ENCODE data around the gene AP1S3. TPM values are rescaled to one million over a fixed set of nuclear protein-coding genes. Genes with fewer than 3 reads are reported as not detected.

Gene AP1S3
- total RNA-seq, 1 experiment from 2014 or later = 185 TPM

DNA sequence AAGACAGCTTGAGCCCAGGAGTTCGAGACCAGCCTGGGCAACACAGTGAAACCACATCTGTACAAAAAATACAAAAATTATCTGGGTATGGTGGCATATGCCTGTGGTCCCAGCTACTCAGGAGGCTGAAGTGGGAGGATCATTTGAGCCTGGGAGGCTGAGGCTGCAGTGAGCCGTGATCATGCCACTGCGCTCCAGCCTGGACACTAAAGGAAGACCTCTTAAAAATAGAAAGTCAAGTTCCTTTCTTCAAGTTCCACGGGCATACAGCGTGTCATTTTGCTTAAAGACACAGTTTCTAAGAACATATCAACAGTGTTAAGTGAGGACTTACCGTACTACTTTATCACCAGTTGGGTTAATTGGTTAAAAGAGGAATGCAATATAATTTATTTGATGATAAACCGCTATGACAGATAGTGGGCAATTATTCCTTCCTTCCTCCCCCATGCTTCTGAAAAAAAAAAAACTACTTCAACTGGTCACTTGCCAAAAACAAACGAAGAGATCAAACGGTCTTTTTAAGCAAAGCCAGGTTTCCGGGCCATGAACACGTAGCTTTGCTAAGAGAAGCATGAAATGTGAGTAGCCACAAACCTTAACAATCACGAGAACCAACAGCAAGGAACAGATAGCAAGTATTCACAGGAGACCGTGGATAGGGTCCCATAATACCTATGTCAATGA lies 21.4 kb downstream of the AP1S3 start (continued):
- TF ChIP-seq, protein P1, sequence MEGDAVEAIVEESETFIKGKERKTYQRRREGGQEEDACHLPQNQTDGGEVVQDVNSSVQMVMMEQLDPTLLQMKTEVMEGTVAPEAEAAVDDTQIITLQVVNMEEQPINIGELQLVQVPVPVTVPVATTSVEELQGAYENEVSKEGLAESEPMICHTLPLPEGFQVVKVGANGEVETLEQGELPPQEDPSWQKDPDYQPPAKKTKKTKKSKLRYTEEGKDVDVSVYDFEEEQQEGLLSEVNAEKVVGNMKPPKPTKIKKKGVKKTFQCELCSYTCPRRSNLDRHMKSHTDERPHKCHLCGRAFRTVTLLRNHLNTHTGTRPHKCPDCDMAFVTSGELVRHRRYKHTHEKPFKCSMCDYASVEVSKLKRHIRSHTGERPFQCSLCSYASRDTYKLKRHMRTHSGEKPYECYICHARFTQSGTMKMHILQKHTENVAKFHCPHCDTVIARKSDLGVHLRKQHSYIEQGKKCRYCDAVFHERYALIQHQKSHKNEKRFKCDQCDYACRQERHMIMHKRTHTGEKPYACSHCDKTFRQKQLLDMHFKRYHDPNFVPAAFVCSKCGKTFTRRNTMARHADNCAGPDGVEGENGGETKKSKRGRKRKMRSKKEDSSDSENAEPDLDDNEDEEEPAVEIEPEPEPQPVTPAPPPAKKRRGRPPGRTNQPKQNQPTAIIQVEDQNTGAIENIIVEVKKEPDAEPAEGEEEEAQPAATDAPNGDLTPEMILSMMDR (IDR thresholded peaks at IDR 0.05 in 2 of 3, conservative IDR thresholded peaks at IDR 0.05 in 1 of 3; ENCODE audit: borderline replicate concordance in 1 of 3, insufficient read depth in 1 of 3, low read depth in 2 of 3, low read length in 2 of 3) = no peak
- TF ChIP-seq FOSL1 (IDR thresholded peaks at IDR 0.05; ENCODE audit: low read depth) = peak; percentile 67
- TF ChIP-seq SIN3A (IDR thresholded peaks at IDR 0.05; ENCODE audit: low read depth) = peak; percentile 80

DNA sequence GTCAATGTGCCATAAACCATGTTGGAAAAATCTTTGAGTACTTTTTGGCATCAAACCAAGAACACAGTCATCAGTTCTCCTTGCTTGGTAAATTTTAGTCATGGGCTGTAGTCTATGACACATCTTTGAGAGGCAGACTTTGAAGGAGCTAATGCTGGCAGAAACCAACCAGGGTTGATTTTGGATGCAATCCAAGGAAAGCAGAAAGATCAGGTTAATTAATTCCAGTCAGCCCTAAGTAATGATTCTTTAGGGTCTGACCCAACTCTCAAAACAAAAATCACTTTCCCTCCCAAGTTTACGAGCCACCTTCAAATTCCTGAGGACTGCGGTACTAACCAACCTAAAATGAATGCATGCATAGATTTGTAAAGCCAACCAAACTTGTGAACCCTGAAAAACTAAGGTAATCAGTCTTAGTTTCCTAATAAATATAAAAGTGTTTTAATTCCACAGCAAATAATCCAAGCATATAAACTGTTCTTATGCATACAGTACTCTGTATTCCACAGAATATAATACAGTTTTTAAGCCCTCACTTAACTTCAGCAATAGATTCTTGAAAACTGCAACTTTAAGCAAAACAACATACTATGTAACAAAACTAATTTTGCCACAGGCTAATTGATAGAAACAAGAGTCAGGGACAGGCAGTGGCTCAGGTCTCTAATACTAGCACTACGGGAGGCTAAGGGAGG lies 22.0 kb downstream of the AP1S3 start:
- peaks cover 85 to 92% of the 10 kb centered on the region in 2 experiments for H3K4me1 ChIP-seq (ENCODE audit: control insufficient read depth in 1 of 2, insufficient read depth in 2 of 2, low read length in 2 of 2)
- intact Hi-C loops (cut with micrococcal nuclease) = loop anchor here (1.0 kb wide), 1 partner anchor 46 kb away; no protein-coding TSS in a partner anchor
- peak overlapping the region; percentile 99 for H3K27ac ChIP-seq (ENCODE audit: low read depth, low read length)
- peaks cover 95% of the 10 kb centered on the region for H3K79me2 ChIP-seq (ENCODE audit: insufficient read depth, low read length)
- BruUV-seq (replicated peaks) = no TSS peak
- peaks cover 4% of the 10 kb centered on the region; the same call in 1 of the 2 replicates for H4K20me1 ChIP-seq (ENCODE audit: insufficient read depth)
- H3K4me3 ChIP-seq (replicated peaks in 1 of 2; ENCODE audit: low read depth in 1 of 2, low read length in 2 of 2) = peak overlapping the region; percentile 20 to 37
- no peaks in the 10 kb centered on the region for H3K36me3 ChIP-seq (ENCODE audit: control insufficient read depth in 1 of 2, insufficient read depth in 2 of 2, low read length in 2 of 2)
- ChIA-PET CTCF (interaction anchor here (0.8 kb wide), 1 partner anchor 55 kb away, joined by 3 read pairs; no protein-coding TSS in a partner anchor), POLR2A (interaction anchor here (1.1 kb wide), 1 partner anchor 9 kb away, joined by 3 read pairs; no protein-coding TSS in a partner anchor), RAD21 (ENCODE audit: low non-redundant PET in 1 of 2, low total read pairs in 2 of 2, uncharacterized antibody in 2 of 2, unreplicated experiment in 2 of 2) (interaction anchor here in 1 of 2 experiments (0.6 kb wide), 1 partner anchor 997 kb away, joined by 3 read pairs; no protein-coding TSS in a partner anchor)
- H3K27me3 ChIP-seq (ENCODE audit: insufficient read depth, low read length) = no peaks in the 10 kb centered on the region
- ATAC-seq (peak; percentile 71), DNase-seq (ENCODE audit: low read depth, low spot score) (peak; percentile 100)
- no peaks in the 10 kb centered on the region for H3K9me3 ChIP-seq (ENCODE audit: control insufficient read depth in 1 of 2, insufficient read depth in 1 of 2, low read depth in 1 of 2, low read length in 2 of 2)
- H3K9me2 ChIP-seq (ENCODE audit: insufficient read depth) = no peaks in the 10 kb centered on the region
- no peak overlapping the region for H2AFZ ChIP-seq (ENCODE audit: low read depth, low read length, poor library complexity, severe bottlenecking)
- H3K9ac ChIP-seq (ENCODE audit: low read length) = peak overlapping the region; percentile 46
- peak overlapping the region; percentile 53 for H3K4me2 ChIP-seq (ENCODE audit: low read length)
- TF ChIP-seq, protein P2, sequence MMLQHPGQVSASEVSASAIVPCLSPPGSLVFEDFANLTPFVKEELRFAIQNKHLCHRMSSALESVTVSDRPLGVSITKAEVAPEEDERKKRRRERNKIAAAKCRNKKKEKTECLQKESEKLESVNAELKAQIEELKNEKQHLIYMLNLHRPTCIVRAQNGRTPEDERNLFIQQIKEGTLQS (IDR thresholded peaks at IDR 0.05) = no peak; the same call in 1 of the 2 replicates
- peak; percentile 94 for TF ChIP-seq CBX3 (IDR thresholded peaks at IDR 0.05; ENCODE audit: low read depth)
- TF ChIP-seq SP1 (IDR thresholded peaks at IDR 0.05; ENCODE audit: low read depth) = peak; percentile 99
- TF ChIP-seq, protein P3, sequence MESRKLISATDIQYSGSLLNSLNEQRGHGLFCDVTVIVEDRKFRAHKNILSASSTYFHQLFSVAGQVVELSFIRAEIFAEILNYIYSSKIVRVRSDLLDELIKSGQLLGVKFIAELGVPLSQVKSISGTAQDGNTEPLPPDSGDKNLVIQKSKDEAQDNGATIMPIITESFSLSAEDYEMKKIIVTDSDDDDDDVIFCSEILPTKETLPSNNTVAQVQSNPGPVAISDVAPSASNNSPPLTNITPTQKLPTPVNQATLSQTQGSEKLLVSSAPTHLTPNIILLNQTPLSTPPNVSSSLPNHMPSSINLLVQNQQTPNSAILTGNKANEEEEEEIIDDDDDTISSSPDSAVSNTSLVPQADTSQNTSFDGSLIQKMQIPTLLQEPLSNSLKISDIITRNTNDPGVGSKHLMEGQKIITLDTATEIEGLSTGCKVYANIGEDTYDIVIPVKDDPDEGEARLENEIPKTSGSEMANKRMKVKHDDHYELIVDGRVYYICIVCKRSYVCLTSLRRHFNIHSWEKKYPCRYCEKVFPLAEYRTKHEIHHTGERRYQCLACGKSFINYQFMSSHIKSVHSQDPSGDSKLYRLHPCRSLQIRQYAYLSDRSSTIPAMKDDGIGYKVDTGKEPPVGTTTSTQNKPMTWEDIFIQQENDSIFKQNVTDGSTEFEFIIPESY (IDR thresholded peaks at IDR 0.05; ENCODE audit: extremely low read depth, insufficient replicate concordance, low read length) = peak; percentile 85
- TF ChIP-seq, protein P1 (IDR thresholded peaks at IDR 0.05 in 2 of 3, conservative IDR thresholded peaks at IDR 0.05 in 1 of 3; ENCODE audit: borderline replicate concordance in 1 of 3, insufficient read depth in 1 of 3, low read depth in 2 of 3, low read length in 2 of 3) = no peak
- peak; percentile 100 for TF ChIP-seq FOSL1 (IDR thresholded peaks at IDR 0.05; ENCODE audit: low read depth)
- peak; percentile 94 for TF ChIP-seq SIN3A (IDR thresholded peaks at IDR 0.05; ENCODE audit: low read depth)
- peak; percentile 93 for TF ChIP-seq SRF (IDR thresholded peaks at IDR 0.05; ENCODE audit: low read depth)
- TF ChIP-seq ELF1 (IDR thresholded peaks at IDR 0.05; ENCODE audit: borderline replicate concordance, low read depth) = no peak; the same call in 1 of the 2 replicates
- peak; percentile 100 for TF ChIP-seq JUND (IDR thresholded peaks at IDR 0.05)
- TF ChIP-seq YY1 (IDR thresholded peaks at IDR 0.05; ENCODE audit: extremely low read depth, insufficient replicate concordance, low read depth, low read length) = peak; percentile 50
